ENCODE data around the gene SUN2. TPM values are rescaled to one million over a fixed set of nuclear protein-coding genes. Genes with fewer than 3 reads are reported as not detected.

Gene SUN2
- total and polyA plus RNA-seq, 9 donors: 21.2 to 311 (median 181) TPM

DNA sequence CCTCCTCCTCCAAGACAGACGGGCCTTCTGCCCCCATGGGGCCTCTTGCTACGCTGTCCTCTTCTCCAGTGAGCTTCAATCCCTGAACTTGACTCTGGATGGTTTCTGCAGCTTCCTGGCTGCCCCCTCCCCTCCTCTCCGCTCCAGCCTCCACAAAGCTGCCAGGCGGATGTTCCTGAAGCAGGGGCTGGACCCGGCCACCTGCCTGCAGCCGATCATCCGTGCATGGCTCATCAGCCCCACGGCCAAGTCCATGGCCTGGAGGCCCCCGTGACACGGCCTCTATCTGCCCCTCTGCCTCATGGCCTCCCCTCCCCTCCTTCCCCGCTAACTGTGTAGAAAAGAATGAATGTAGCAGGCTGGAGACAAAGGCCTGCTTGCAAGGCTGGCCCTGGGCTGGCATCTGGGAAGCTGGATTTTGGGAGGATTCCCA, 6.8 kb upstream of the SUN2 start:
- Histone ChIP-seq H3K27me3 (no peaks in the 10 kb centered on the region), H3K4me1 (ENCODE audit: insufficient read depth) (peaks cover 5% of the 10 kb centered on the region), H3K36me3 (no peaks in the 10 kb centered on the region), H3K4me3 (no peak overlapping the region), H3K27ac (no peak overlapping the region), H3K9me3 (no peaks in the 10 kb centered on the region)
- no peak for TF ChIP-seq POLR2A (IDR thresholded peaks at IDR 0.05)
- TF ChIP-seq, protein P1, sequence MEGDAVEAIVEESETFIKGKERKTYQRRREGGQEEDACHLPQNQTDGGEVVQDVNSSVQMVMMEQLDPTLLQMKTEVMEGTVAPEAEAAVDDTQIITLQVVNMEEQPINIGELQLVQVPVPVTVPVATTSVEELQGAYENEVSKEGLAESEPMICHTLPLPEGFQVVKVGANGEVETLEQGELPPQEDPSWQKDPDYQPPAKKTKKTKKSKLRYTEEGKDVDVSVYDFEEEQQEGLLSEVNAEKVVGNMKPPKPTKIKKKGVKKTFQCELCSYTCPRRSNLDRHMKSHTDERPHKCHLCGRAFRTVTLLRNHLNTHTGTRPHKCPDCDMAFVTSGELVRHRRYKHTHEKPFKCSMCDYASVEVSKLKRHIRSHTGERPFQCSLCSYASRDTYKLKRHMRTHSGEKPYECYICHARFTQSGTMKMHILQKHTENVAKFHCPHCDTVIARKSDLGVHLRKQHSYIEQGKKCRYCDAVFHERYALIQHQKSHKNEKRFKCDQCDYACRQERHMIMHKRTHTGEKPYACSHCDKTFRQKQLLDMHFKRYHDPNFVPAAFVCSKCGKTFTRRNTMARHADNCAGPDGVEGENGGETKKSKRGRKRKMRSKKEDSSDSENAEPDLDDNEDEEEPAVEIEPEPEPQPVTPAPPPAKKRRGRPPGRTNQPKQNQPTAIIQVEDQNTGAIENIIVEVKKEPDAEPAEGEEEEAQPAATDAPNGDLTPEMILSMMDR (IDR thresholded peaks at IDR 0.05): no peak
- TF ChIP-seq EP300 (IDR thresholded peaks at IDR 0.05): no peak
- intact Hi-C loops (cut with DNase I): loop anchor here in 1 of 4 donors (10.0 kb wide), 1 partner anchor 222 kb away; the partner anchor contains the start of gene APOBEC3B
- WGBS, 3 donors: 59 to 71% (median 64%) methylated on average over 11 of the region's 11 CpGs
- no peak for DNase-seq

DNA sequence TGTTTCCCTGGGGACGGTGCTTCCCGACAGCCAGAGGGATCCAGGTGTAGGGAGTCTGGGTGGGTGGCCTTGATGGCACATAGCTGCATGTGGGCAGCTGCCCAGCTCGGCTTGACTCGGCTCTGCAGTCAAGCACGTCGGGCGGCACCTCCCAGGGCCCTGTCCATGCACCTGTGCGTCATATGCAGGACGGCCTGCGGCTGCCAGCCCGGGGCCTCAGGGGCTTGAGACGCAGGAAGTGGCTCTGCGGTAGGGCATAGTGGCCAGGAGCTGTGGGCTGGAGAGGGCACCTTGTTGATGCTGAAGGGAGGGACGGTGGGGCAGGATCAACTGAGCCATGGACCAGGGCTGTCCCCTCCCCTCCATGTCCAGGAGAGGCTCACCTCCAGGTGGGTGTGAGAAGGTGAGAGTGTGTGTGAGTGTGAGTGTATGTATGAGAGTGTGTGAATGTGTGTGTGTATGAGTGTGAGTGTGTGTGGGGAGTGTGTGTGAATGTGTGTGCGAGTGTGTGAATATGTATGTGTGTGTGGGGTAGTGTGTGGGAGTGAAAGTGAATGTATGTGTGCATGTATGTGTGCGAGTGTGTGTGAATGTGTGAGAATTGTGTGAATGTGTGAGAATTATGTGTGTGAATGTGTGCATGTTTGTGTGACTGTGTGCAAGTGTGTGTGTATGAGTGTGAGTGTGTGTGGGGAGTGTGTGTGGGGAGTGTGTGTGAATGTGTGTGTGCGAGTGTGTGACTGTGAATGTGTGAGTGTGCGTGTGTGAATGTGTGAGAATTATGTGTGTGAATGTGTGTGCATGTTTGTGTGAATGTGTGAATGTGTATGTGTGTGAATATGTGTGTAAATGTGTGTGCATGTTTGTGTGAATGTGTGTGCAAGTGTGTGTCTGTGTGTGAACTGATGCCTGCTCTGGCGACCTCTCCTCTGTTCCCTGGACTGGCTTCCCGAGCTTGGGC, 5.7 kb upstream of the SUN2 start:
- DNase-seq: no peak
- Histone ChIP-seq H3K27ac (no peak overlapping the region), H3K4me3 (no peak overlapping the region), H3K27me3 (no peaks in the 10 kb centered on the region), H3K4me1 (ENCODE audit: insufficient read depth) (peaks cover 5% of the 10 kb centered on the region), H3K36me3 (no peaks in the 10 kb centered on the region), H3K9me3 (no peaks in the 10 kb centered on the region)
- intact Hi-C loops (cut with DNase I): loop anchor here in 1 of 4 donors (10.0 kb wide), 1 partner anchor 223 kb away; the partner anchor contains the start of gene APOBEC3B
- WGBS, 3 donors: 53 to 61% (median 56%) methylated on average over 20 of the region's 20 CpGs
- TF ChIP-seq EP300 (IDR thresholded peaks at IDR 0.05): no peak
- TF ChIP-seq, protein P1 (IDR thresholded peaks at IDR 0.05): no peak
- TF ChIP-seq POLR2A (IDR thresholded peaks at IDR 0.05): no peak

DNA sequence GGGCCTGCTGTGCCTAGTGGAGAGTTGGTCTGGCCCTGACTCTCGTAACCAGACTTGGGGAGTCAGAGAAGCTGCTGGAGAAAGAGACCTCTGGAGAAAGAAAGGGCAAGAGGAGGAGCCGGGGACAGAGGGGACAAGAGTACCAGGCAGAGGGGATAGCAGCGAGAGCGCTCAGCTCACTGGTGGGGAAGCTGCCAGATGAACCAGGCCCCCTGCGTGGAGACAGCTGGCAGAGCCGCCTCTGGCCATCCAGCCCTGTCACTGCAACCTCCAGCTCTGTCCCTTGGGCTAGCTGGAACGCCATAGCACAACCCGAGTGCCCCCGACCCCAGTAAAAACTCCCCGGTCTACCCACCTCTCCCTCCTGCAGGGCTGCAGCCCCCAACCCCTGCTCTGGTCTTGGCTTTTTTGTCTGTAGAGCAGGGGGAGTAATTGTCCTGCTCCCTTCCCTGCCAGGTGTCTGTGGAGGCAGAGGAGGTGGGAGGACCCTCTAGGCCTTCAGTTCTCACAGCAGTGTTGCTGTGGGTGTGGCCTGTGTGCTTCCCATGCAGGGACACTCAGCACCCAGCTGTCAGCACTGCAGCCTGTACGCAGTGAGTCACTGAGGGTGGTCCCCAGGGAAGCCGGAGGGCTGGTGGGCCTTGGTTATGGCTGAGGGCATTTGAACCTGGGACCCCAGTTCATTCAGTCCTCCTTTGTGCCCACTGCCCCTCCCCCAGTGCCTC, 4.8 kb upstream of the SUN2 start:
- Histone ChIP-seq H3K4me3 (no peak overlapping the region), H3K36me3 (no peaks in the 10 kb centered on the region), H3K4me1 (ENCODE audit: insufficient read depth) (peaks cover 4% of the 10 kb centered on the region), H3K9me3 (no peaks in the 10 kb centered on the region), H3K27me3 (no peaks in the 10 kb centered on the region), H3K27ac (no peak overlapping the region)
- no peak for DNase-seq
- WGBS, 3 donors: 64 to 68% (median 68%) methylated on average over 11 to 12 of the region's 12 CpGs
- no peak for TF ChIP-seq EP300 (IDR thresholded peaks at IDR 0.05)
- intact Hi-C loops (cut with DNase I): loop anchor here in 1 of 4 donors (10.0 kb wide), 1 partner anchor 224 kb away; the partner anchor contains the start of gene APOBEC3B

DNA sequence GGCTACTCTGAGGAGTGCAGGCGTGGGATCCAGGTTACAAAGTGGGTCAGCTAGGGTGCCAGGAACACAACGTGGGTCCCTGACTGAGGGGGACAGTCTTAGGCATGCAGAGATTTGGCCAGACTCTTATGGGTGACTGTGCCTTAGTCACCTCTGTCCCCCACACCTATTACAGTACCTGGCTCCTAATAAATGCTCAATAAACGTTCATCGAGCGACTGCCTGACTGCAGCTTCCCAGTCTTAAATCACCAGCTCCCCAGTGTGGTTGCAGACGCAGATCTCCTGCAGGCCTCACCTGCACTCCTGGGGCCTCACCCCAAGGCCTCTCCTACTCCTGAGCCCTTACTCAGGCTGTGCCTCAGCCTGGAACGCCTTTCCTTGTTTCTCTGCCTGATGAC, 3.2 kb upstream of the SUN2 start:
- Histone ChIP-seq H3K27ac (no peak overlapping the region), H3K4me3 (no peak overlapping the region), H3K27me3 (no peaks in the 10 kb centered on the region), H3K4me1 (ENCODE audit: insufficient read depth) (peaks cover 2% of the 10 kb centered on the region), H3K9me3 (no peaks in the 10 kb centered on the region), H3K36me3 (no peaks in the 10 kb centered on the region)
- no peak for TF ChIP-seq POLR2A (IDR thresholded peaks at IDR 0.05)
- TF ChIP-seq, protein P1 (IDR thresholded peaks at IDR 0.05): no peak
- TF ChIP-seq EP300 (IDR thresholded peaks at IDR 0.05): no peak
- no peak for DNase-seq
- intact Hi-C loops (cut with DNase I): loop anchor here in 1 of 4 donors (2.0 kb wide), 1 partner anchor 18 kb away; no protein-coding TSS in a partner anchor
- WGBS, 3 donors: 83 to 90% (median 85%) methylated on average over 7 of the region's 7 CpGs
